GM20000 (cell line): ENCODE results near the gene USP49.

Experiments
- DNase-seq: peaks from one replicate; pipeline ENCODE4 v3.0.0; 2012; ENCODE audit warnings: low spot score
- CTCF ChIP-seq: IDR thresholded peaks from 2 replicates; pipeline ENCODE4 v1.5.1; 2012; ENCODE audit warnings: mild to moderate bottlenecking, control low read depth; ENCODE audit errors: extremely low read depth, missing control alignments

USP49 gene

DNA sequence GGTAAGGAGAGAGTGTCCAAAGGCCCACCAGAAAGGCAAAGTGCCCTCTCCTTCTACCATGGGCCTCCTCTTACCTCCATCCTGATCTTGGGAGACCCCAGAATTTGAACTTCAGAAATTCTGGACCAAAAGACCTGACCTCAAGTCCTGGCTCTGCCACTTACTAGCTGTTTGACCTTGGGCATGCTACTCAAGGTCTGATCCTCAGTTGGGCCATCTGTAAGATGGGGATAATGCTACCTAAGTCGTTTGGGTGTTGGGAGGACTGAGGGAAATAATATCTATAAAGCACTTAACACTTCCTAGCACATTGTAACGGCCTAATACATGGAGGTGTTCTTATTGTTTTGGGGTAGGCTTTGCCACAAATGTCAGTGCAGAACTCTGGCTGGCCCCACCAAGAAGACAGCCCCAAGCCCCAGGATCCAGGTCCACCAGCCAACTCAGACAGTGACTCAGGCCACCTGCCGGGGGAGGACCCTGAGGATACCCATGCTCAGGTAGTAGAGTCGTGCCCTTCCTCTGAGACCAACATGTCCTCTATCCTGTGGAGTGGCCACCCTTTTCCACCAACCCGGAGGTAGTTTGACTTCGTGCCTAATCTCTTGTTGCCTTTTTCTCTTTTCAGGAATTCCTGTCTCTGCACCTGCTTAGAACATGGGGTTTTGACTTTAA, 111.9 kb downstream of the USP49 start:
- no peak for TF ChIP-seq CTCF
- DNase-seq = no peak

DNA sequence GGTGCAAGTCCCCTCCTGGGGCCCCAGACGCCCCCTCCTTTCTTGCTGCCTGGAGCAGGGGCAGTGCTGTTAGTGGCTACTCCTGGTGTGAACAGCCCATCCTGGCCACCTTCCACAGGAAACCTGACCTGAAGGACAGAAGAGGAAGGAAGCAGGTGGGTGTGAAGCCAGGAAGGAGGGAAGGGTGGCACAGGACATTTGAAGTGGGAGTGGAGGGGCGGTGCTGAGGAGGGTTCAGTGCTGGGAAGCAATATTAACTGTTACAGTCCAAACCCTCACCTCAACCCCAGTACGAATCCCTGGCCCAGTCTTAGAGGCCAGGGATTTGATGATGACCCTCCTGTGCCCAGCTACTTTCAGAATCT, 113.8 kb downstream of the USP49 start:
- no peak for TF ChIP-seq CTCF

DNA sequence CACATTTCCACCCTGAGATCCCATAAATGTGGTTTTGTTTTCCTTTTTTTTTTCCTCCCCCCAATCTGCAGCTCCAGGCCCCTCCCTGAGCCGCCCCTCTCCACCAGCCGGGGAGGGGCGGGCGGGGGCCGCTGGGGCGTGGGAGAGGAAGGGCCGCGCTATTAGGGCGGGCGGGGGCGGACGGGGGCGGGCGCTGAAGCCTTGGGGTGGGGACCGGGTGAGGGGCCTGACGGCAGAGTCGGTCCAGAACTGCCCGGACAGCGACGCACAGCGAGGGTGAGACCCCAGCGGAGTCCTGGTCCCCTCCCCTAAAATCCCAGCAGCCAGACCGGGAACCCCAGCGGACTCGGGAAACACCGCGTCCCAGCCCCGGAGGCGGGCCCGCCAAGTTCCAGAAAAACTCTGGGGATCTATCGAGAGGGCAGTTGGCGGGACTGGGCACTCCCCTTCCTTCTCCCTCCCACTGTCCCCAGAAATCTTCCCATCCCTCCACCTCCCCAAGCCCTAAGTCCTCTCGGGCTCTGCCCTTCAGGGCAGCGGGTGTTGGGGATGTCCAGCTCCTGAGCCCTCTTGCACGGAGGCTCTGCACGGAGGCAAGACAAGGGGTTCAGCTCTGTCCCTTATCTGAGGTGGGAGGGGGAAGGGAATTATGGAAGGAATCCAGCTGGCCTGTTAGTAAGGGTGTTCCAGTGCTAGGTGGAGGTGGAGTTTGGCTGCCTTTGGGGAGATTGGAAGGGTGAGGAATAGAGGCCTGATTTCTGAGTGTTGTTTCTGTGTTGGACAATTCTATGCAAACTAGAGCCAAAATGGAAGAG, 114.4 kb downstream of the USP49 start, which contains the start of gene PRICKLE4:
PRICKLE4 (plus strand) TSS at position 232 of the 815 bp plus-strand sequence. CDS start 2,692 bp downstream, outside the sequence.
- peak; percentile 39 for DNase-seq
- no peak for TF ChIP-seq CTCF

More for the DNA sequence above, 113.8 kb downstream of the USP49 start:
- DNase-seq = no peak

DNA sequence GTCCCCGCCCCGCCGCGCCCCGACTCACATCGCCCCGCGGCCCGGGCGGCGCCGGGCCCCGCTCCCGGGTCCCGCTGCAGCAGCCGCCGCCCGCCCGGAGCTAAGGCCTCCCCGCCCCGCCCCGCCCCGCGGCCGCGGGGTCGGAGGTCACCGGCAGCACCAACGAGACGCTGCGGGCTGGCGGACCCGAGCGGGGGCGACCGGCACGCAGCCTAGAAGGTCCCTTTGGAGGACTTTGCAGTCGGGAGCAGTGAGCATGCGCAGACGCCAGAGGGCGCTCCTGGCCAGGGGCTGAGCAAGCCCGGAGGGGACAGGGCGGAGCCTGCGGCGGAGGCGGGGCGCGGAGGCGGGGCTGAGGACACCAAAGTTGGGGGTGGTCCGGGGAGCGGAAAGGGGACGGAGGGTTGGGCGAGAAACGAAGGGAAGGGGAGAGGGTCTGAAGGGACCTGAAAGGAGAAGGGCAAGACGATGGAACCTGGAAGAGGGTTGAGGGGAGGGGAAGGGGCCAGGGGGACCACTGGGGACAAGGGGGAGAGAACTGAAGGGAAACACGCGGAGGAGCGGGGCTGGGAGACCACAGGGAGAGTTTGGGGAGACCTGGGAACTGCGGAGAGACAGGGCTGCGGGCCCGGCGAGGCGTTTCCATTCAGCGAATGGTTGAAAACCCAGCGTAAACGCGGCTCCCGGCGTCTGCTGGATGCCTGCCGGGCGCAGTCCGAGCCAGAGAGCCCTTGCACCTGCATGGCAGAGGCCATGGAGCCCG, 115.2 kb downstream of the USP49 start, which contains the start of gene FRS3:
FRS3 (minus strand) TSS at position 113 of the 763 bp plus-strand sequence. CDS start 2,913 bp downstream, outside the sequence.
- peak; percentile 99 for DNase-seq
- TF ChIP-seq CTCF = peak; percentile 96

- no peak for DNase-seq
- no peak for TF ChIP-seq CTCF
Measured at GRCh38 chr6:41779336-41779735, 115.8 kb downstream of the USP49 start.

GRCh38 chr6:41778895-41779294, 116.3 kb downstream of the USP49 start:
- no peak for TF ChIP-seq CTCF
- no peak for DNase-seq
